C4-2B (cell line): ENCODE measurements around the gene COX4I1.

Experiments used
- CTCF ChIP-seq: fragments of 450-650 bp; conservative IDR thresholded peaks from 2 replicates; pipeline ENCODE4 v1.5.1; 2017; ENCODE audit warnings: mild to moderate bottlenecking
- ZFX ChIP-seq: fragments of 450-650 bp; IDR thresholded peaks from 2 replicates; pipeline ENCODE4 v1.6.1; 2017

GRCh38 chr16:85757341-85757822, 42.1 kb upstream of the COX4I1 start:
- no peak for TF ChIP-seq CTCF
- no peak for TF ChIP-seq ZFX
